Activated CD4-positive, alpha-beta T cell treated with anti-CD3 and anti-CD28 coated beads for 36 hours (primary cell): ENCODE data around the gene ANKDD1A. TPM values are rescaled to one million over a fixed set of nuclear protein-coding genes. Genes with fewer than 3 reads are reported as not detected.

Source experiments
- ATAC-seq: fragments of 200-7000 bp; cut with Tn5 transposase; one replicate; pipeline ENCODE4 v1.10.0; 2021; ENCODE audit warnings: mild to moderate bottlenecking, moderate library complexity
- CTCF ChIA-PET: fragments of 350-600 bp; sonication (Branson Sonifier 250); formaldehyde crosslinking; loops from one replicate; lab custom pipeline; 2021; ENCODE audit warnings: antibody characterized with exemption; lab: Charles Lee
- POLR2A ChIA-PET: fragments of 350-600 bp; sonication (Branson Sonifier 250); formaldehyde crosslinking; loops from one replicate; lab custom pipeline; 2021; ENCODE audit warnings: antibody characterized with exemption, inconsistent platforms; lab: Charles Lee
- DNase-seq: peaks from one replicate; pipeline ENCODE4 v3.0.0-alpha.2; 2020
- H3K27ac Mint-ChIP-seq: one replicate; pipeline ENCODE4 v1.8.0; 2021; ENCODE audit warnings: mixed read lengths
- H3K27me3 Mint-ChIP-seq: one replicate; pipeline ENCODE4 v1.8.0; 2021; ENCODE audit warnings: mixed read lengths
- H3K36me3 Mint-ChIP-seq: one replicate; pipeline ENCODE4 v1.8.0; 2021; ENCODE audit warnings: low read depth, mixed read lengths
- H3K4me1 Mint-ChIP-seq: one replicate; pipeline ENCODE4 v1.8.0; 2021; ENCODE audit warnings: mixed read lengths
- H3K4me3 Mint-ChIP-seq: one replicate; pipeline ENCODE4 v1.8.0; 2021; ENCODE audit warnings: mild to moderate bottlenecking, moderate library complexity, mixed read lengths
- H3K9me3 Mint-ChIP-seq: one replicate; pipeline ENCODE4 v1.8.0; 2021; ENCODE audit warnings: low read depth, mixed read lengths
- intact Hi-C, 2 experiments: fragments of 100-400 bp; cut with DNase I in 1 of 2; cut with micrococcal nuclease in 1 of 2; formaldehyde crosslinking; loops; one replicate each; pipeline versions ENCODE4 v1.14.2 to v1.15.1; 2022 to 2024; cut with DNase I, micrococcal nuclease
- total RNA-seq, 2 experiments: library from RNA; stranded (reverse); gene quantifications; one replicate each; pipeline ENCODE4 v1.2.3, GENCODE V29; 2021

ANKDD1A gene
- total RNA-seq, 2 experiments from 2014 or later: 0.81 to 1.0 TPM

GRCh38 chr15:64895285-64896065 is 16.2 kb upstream of the ANKDD1A start:
- ChIA-PET CTCF (interaction anchor here (1.2 to 3.5 kb wide), 6 partner anchors 13 to 403 kb away, joined by 3 to 32 read pairs (median 8); no protein-coding TSS in a partner anchor), POLR2A (interaction anchor here (1.0 to 4.2 kb wide), 6 partner anchors 12 to 452 kb away, joined by 3 to 45 read pairs (median 10); partner anchors contain the start of genes ANKDD1A and RNU5B-1)
- H3K27ac Mint-ChIP-seq: peak overlapping the region; percentile 93
- peak overlapping the region; percentile 94 for H3K4me3 Mint-ChIP-seq
- intact Hi-C loops: loop anchor here (2.0 to 10.0 kb wide), 4 partner anchors 53 to 899 kb away; partner anchors contain the start of genes DENND4A (in 1 of the 2) and SNX1 (in 1 of the 2)
- H3K27me3 Mint-ChIP-seq: no peaks in the 10 kb centered on the region
- no peaks in the 10 kb centered on the region for H3K9me3 Mint-ChIP-seq
- ATAC-seq (no peak), DNase-seq (peak; percentile 52)
- H3K4me1 Mint-ChIP-seq: peaks cover 54% of the 10 kb centered on the region
- H3K36me3 Mint-ChIP-seq: peaks cover 2% of the 10 kb centered on the region

- ChIA-PET CTCF (no interaction called here), POLR2A (interaction anchor here (1.2 kb wide), 1 partner anchor 13 kb away, joined by 3 read pairs; no protein-coding TSS in a partner anchor)
- DNase-seq (no peak), ATAC-seq (no peak)
- peaks cover 48% of the 10 kb centered on the region for H3K4me1 Mint-ChIP-seq
- peak overlapping the region; percentile 93 for H3K27ac Mint-ChIP-seq
- H3K9me3 Mint-ChIP-seq: peaks cover 6% of the 10 kb centered on the region
- H3K4me3 Mint-ChIP-seq: peak overlapping the region; percentile 94
- intact Hi-C loops: loop anchor here in 1 of 2 experiments (10.0 kb wide), 2 partner anchors 452 to 898 kb away; partner anchors contain the start of gene DENND4A
- H3K36me3 Mint-ChIP-seq: peaks cover 7% of the 10 kb centered on the region
- H3K27me3 Mint-ChIP-seq: no peaks in the 10 kb centered on the region
Observed at GRCh38 chr15:64896371-64897069, 15.2 kb upstream of the ANKDD1A start.

GRCh38 chr15:64897345-64897985 is 14.2 kb upstream of the ANKDD1A start:
- no peak overlapping the region for H3K4me3 Mint-ChIP-seq
- H3K4me1 Mint-ChIP-seq: peaks cover 43% of the 10 kb centered on the region
- no peaks in the 10 kb centered on the region for H3K27me3 Mint-ChIP-seq
- DNase-seq: no peak
- H3K27ac Mint-ChIP-seq: peak overlapping the region; percentile 25
- POLR2A ChIA-PET: interaction anchor here (1.2 kb wide), 1 partner anchor 14 kb away, joined by 3 read pairs; no protein-coding TSS in a partner anchor
- CTCF ChIA-PET: no interaction called here
- intact Hi-C loops: loop anchor here in 1 of 2 experiments (10.0 kb wide), 2 partner anchors 453 to 897 kb away; partner anchors contain the start of gene DENND4A
- H3K36me3 Mint-ChIP-seq: peaks cover 9% of the 10 kb centered on the region
- no peak for ATAC-seq
- peaks cover 6% of the 10 kb centered on the region for H3K9me3 Mint-ChIP-seq

- Mint-ChIP-seq H3K36me3 (peaks cover 9% of the 10 kb centered on the region), H3K4me1 (peaks cover 43% of the 10 kb centered on the region), H3K9me3 (peaks cover 6% of the 10 kb centered on the region), H3K4me3 (no peak overlapping the region), H3K27ac (peak overlapping the region; percentile 14), H3K27me3 (no peaks in the 10 kb centered on the region)
- ChIA-PET CTCF (no interaction called here), POLR2A (no interaction called here)
- ATAC-seq (no peak), DNase-seq (no peak)
- intact Hi-C loops: loop anchor here in 1 of 2 experiments (10.0 kb wide), 2 partner anchors 454 to 896 kb away; partner anchors contain the start of gene DENND4A
Observed at GRCh38 chr15:64898406-64898805, 13.3 kb upstream of the ANKDD1A start.

- CTCF ChIA-PET: interaction anchor here (0.8 kb wide), 1 partner anchor 215 kb away, joined by 3 read pairs; no protein-coding TSS in a partner anchor
- Mint-ChIP-seq H3K4me3 (no peak overlapping the region), H3K4me1 (peaks cover 39% of the 10 kb centered on the region), H3K9me3 (peaks cover 6% of the 10 kb centered on the region), H3K27me3 (no peaks in the 10 kb centered on the region), H3K36me3 (peaks cover 9% of the 10 kb centered on the region), H3K27ac (no peak overlapping the region)
- POLR2A ChIA-PET: no interaction called here
- DNase-seq (no peak), ATAC-seq (no peak)
- intact Hi-C loops: no loop called here
Observed at GRCh38 chr15:64901141-64901540, 10.6 kb upstream of the ANKDD1A start.

- POLR2A ChIA-PET: no interaction called here
- CTCF ChIA-PET: interaction anchor here (0.8 to 1.7 kb wide), 2 partner anchors 9 to 215 kb away, joined by 3 to 4 read pairs; no protein-coding TSS in a partner anchor
- no peak overlapping the region for H3K27ac Mint-ChIP-seq
- peaks cover 9% of the 10 kb centered on the region for H3K36me3 Mint-ChIP-seq
- intact Hi-C loops: loop anchor here (1.0 kb wide), 2 partner anchors 8 to 9 kb away; no protein-coding TSS in a partner anchor
- ATAC-seq (no peak), DNase-seq (no peak)
- H3K4me3 Mint-ChIP-seq: no peak overlapping the region
- no peaks in the 10 kb centered on the region for H3K27me3 Mint-ChIP-seq
- peaks cover 34% of the 10 kb centered on the region for H3K4me1 Mint-ChIP-seq
- H3K9me3 Mint-ChIP-seq: peaks cover 6% of the 10 kb centered on the region
Observed at GRCh38 chr15:64901914-64902313, 9.8 kb upstream of the ANKDD1A start.

- H3K4me1 Mint-ChIP-seq: peaks cover 34% of the 10 kb centered on the region
- POLR2A ChIA-PET: interaction anchor here (0.7 kb wide), 1 partner anchor 58 kb away, joined by 5 read pairs; no protein-coding TSS in a partner anchor
- ATAC-seq (peak; percentile 54), DNase-seq (no peak)
- CTCF ChIA-PET: interaction anchor here (0.6 to 1.7 kb wide), 3 partner anchors 10 to 496 kb away, joined by 3 to 4 read pairs (median 3); no protein-coding TSS in a partner anchor
- H3K36me3 Mint-ChIP-seq: peaks cover 9% of the 10 kb centered on the region
- H3K27ac Mint-ChIP-seq: peak overlapping the region; percentile 41
- H3K9me3 Mint-ChIP-seq: peaks cover 6% of the 10 kb centered on the region
- H3K27me3 Mint-ChIP-seq: no peaks in the 10 kb centered on the region
- H3K4me3 Mint-ChIP-seq: no peak overlapping the region
- intact Hi-C loops: loop anchor here (1.0 kb wide), 2 partner anchors 9 to 10 kb away; no protein-coding TSS in a partner anchor
Observed at GRCh38 chr15:64902863-64903262, 8.8 kb upstream of the ANKDD1A start.

- ATAC-seq (peak; percentile 25), DNase-seq (peak; percentile 49)
- peaks cover 2% of the 10 kb centered on the region for H3K27me3 Mint-ChIP-seq
- ChIA-PET CTCF (interaction anchor here (0.6 to 1.7 kb wide), 2 partner anchors 10 to 496 kb away, joined by 3 to 4 read pairs; no protein-coding TSS in a partner anchor), POLR2A (interaction anchor here (0.6 to 0.7 kb wide), 2 partner anchors 59 to 251 kb away, joined by 4 to 5 read pairs; no protein-coding TSS in a partner anchor)
- intact Hi-C loops: no loop called here
- H3K36me3 Mint-ChIP-seq: peaks cover 9% of the 10 kb centered on the region
- H3K4me3 Mint-ChIP-seq: no peak overlapping the region
- peaks cover 34% of the 10 kb centered on the region for H3K4me1 Mint-ChIP-seq
- peak overlapping the region; percentile 45 for H3K27ac Mint-ChIP-seq
- H3K9me3 Mint-ChIP-seq: peaks cover 6% of the 10 kb centered on the region
Observed at GRCh38 chr15:64903326-64903950, 8.3 kb upstream of the ANKDD1A start.

GRCh38 chr15:64904189-64904588 is 7.5 kb upstream of the ANKDD1A start:
- no peak overlapping the region for H3K4me3 Mint-ChIP-seq
- DNase-seq: no peak
- intact Hi-C loops: no loop called here
- H3K27me3 Mint-ChIP-seq: peaks cover 2% of the 10 kb centered on the region
- H3K4me1 Mint-ChIP-seq: peaks cover 34% of the 10 kb centered on the region
- H3K36me3 Mint-ChIP-seq: peaks cover 9% of the 10 kb centered on the region
- H3K27ac Mint-ChIP-seq: no peak overlapping the region
- ChIA-PET POLR2A (interaction anchor here (0.6 kb wide), 1 partner anchor 250 kb away, joined by 4 read pairs; no protein-coding TSS in a partner anchor), CTCF (interaction anchor here (0.7 kb wide), 2 partner anchors 68 to 92 kb away, joined by 3 read pairs; no protein-coding TSS in a partner anchor)
- no peak for ATAC-seq
- peaks cover 6% of the 10 kb centered on the region for H3K9me3 Mint-ChIP-seq
